Upper lobe of right lung (tissue), 1 donor: Measurements from ENCODE around the gene CR1L. TPM values are rescaled to one million over a fixed set of nuclear protein-coding genes. Genes with fewer than 3 reads are reported as not detected.
"Not testable (repeated sequence)": the region's sequence is repeated elsewhere in the genome, so short reads cannot be mapped to it uniquely, and the experiment has no call there.

Experiments
- ATAC-seq: fragments of 200-7000 bp; cut with Tn5 transposase; one replicate; pipeline ENCODE4 v1.9.1; 2020; ENCODE audit warnings: mild to moderate bottlenecking, moderate library complexity
- DNase-seq: peaks from one replicate; pipeline ENCODE4 v3.0.0-alpha.2; 2020
- H3K27ac ChIP-seq: fragments of 200-600 bp; one replicate; pipeline ENCODE4 v1.8.0; 2022
- H3K27me3 ChIP-seq: fragments of 200-600 bp; one replicate; pipeline ENCODE4 v1.8.0; 2022; ENCODE audit warnings: mild to moderate bottlenecking
- H3K36me3 ChIP-seq: fragments of 200-600 bp; one replicate; pipeline ENCODE4 v1.8.0; 2022
- H3K4me1 ChIP-seq: fragments of 200-600 bp; one replicate; pipeline ENCODE4 v1.8.0; 2022
- H3K4me3 ChIP-seq: fragments of 200-600 bp; one replicate; pipeline ENCODE4 v1.8.0; 2022; ENCODE audit warnings: mild to moderate bottlenecking
- H3K9me3 ChIP-seq: fragments of 200-600 bp; one replicate; pipeline ENCODE4 v1.8.0; 2022
- intact Hi-C: fragments of 100-400 bp; cut with DNase I; formaldehyde crosslinking; loops from one replicate; pipeline ENCODE4 v1.11.0; 2022
- total RNA-seq: library from RNA; stranded (reverse); fragmentation: NEBNext Ultra II Directional; extraction: Animal tissue kit (Norgen Biotek cat#: 25700); gene quantifications from one replicate; pipeline ENCODE4 v1.2.1, GENCODE V29; 2021
- TF ChIP-seq, protein P1 (sequence below): fragments of 200-600 bp; IDR thresholded peaks from one replicate; pipeline ENCODE4 v1.8.0; 2022; ENCODE audit warnings: antibody characterized with exemption
- donor health status: DM: no; HTN: yes; CAD: no; lungs with severe emphysema.

CR1L gene
- total RNA-seq, 1 donor from 2014 or later: not detected

DNA sequence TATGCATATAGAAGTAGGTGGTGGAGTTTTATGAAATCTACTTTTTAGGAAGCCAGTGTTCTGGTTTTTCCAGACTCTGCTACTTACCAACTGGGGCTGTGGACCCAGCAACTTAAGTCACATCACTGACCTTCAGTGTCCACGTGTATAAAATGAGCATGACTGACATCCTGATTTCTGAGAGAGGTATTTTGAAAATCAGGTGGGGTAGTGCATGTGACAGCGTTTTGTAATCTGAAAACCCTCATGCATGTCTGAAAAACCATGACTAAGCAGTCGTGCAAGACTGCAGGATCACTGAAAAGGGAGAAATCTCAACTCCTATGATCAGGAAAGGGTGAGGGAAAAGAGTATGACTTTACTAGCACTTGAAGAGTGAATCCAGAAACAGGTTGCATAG, 26.1 kb downstream of the CR1L start:
- ATAC-seq: peak; percentile 35
- no peaks in the 10 kb centered on the region for H3K9me3 ChIP-seq
- peaks cover 44% of the 10 kb centered on the region for H3K27me3 ChIP-seq
- H3K36me3 ChIP-seq: no peaks in the 10 kb centered on the region
- intact Hi-C loops: no loop called here
- no peak for DNase-seq
- no peak overlapping the region for H3K4me3 ChIP-seq
- H3K27ac ChIP-seq: no peak overlapping the region
- TF ChIP-seq, protein P1, sequence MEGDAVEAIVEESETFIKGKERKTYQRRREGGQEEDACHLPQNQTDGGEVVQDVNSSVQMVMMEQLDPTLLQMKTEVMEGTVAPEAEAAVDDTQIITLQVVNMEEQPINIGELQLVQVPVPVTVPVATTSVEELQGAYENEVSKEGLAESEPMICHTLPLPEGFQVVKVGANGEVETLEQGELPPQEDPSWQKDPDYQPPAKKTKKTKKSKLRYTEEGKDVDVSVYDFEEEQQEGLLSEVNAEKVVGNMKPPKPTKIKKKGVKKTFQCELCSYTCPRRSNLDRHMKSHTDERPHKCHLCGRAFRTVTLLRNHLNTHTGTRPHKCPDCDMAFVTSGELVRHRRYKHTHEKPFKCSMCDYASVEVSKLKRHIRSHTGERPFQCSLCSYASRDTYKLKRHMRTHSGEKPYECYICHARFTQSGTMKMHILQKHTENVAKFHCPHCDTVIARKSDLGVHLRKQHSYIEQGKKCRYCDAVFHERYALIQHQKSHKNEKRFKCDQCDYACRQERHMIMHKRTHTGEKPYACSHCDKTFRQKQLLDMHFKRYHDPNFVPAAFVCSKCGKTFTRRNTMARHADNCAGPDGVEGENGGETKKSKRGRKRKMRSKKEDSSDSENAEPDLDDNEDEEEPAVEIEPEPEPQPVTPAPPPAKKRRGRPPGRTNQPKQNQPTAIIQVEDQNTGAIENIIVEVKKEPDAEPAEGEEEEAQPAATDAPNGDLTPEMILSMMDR: no peak
- peaks cover 3% of the 10 kb centered on the region for H3K4me1 ChIP-seq

DNA sequence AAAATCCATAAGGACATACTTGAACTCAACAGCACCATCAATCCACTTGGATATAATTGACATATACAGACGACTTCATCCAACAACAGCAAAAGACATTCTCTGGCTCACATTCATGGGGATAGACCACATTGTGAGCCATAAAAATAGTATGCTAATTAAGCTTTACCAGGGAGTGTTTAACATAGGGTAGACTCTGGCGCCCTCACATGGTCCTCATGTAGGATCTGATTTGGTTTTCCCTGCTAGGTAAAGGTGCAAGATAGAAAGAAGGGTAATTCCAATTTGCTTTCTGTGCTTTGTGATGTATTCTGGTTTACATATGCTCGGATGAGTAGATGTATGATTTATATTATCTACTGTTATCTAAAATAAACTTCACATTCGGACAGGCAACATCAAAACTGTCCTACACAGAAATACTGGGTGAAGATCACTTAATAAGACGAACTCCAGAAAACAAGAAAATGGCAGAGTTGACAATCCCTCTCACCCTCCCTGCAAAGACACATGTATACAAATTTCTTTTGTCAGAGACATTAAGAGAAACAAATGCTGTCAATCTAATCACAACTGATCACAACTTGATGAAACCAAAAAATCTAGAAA, 27.7 kb downstream of the CR1L start:
- Histone ChIP-seq H3K36me3 (no peaks in the 10 kb centered on the region), H3K27me3 (peaks cover 36% of the 10 kb centered on the region), H3K4me3 (no peak overlapping the region), H3K9me3 (no peaks in the 10 kb centered on the region), H3K27ac (no peak overlapping the region), H3K4me1 (peaks cover 3% of the 10 kb centered on the region)
- peak; percentile 76 for ATAC-seq
- intact Hi-C loops: no loop called here
- TF ChIP-seq, protein P1: peak; percentile 49
- DNase-seq: no peak

DNA sequence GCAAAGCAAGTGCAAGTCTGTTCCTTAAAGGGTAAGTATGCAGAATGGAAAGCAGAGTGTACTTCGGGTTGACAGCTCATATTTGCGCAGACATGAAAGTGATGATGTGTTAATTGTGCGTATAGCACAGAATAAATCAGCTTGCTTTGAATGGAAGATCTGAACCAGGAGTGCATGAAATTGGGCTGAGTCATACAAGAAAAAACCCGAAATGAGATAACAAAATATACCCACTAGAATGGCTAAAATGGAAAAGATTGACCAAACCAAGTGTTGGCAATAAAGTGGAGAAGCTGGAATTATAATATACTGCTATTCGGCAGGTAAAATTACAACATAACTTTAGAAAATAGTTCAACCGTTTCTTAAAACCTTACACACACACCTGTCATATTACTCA, 28.5 kb downstream of the CR1L start:
- TF ChIP-seq, protein P1: no peak
- peaks cover 3% of the 10 kb centered on the region for H3K4me1 ChIP-seq
- peaks cover 30% of the 10 kb centered on the region for H3K27me3 ChIP-seq
- no peaks in the 10 kb centered on the region for H3K36me3 ChIP-seq
- H3K27ac ChIP-seq: no peak overlapping the region
- DNase-seq: no peak
- H3K9me3 ChIP-seq: no peaks in the 10 kb centered on the region
- intact Hi-C loops: no loop called here
- H3K4me3 ChIP-seq: no peak overlapping the region
- ATAC-seq: no peak

DNA sequence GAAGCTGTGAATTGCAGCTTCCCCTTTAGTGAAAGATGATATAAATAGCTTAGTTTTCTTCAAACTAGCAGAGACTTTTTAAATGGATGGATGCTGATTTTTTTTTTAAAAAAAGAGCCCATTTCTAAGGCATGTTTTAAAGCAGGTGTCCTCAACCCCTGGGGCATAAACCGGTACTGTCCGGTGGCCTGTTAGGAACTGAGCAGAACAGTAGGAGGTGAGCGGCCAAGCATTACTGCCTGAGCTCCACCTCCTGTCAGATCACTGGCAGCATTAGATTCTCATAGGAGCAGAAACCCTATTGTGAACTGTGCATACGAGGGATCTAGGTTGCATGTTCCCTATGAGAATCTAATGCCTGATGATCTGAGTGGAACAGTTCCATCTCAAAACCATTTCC, 31.2 kb downstream of the CR1L start:
- DNase-seq (no peak), ATAC-seq (no peak)
- H3K36me3 ChIP-seq: no peaks in the 10 kb centered on the region
- intact Hi-C loops: no loop called here
- no peaks in the 10 kb centered on the region for H3K9me3 ChIP-seq
- H3K27me3 ChIP-seq: peaks cover 9% of the 10 kb centered on the region
- no peak overlapping the region for H3K4me3 ChIP-seq
- TF ChIP-seq, protein P1: no peak
- H3K27ac ChIP-seq: no peak overlapping the region
- H3K4me1 ChIP-seq: no peaks in the 10 kb centered on the region

DNA sequence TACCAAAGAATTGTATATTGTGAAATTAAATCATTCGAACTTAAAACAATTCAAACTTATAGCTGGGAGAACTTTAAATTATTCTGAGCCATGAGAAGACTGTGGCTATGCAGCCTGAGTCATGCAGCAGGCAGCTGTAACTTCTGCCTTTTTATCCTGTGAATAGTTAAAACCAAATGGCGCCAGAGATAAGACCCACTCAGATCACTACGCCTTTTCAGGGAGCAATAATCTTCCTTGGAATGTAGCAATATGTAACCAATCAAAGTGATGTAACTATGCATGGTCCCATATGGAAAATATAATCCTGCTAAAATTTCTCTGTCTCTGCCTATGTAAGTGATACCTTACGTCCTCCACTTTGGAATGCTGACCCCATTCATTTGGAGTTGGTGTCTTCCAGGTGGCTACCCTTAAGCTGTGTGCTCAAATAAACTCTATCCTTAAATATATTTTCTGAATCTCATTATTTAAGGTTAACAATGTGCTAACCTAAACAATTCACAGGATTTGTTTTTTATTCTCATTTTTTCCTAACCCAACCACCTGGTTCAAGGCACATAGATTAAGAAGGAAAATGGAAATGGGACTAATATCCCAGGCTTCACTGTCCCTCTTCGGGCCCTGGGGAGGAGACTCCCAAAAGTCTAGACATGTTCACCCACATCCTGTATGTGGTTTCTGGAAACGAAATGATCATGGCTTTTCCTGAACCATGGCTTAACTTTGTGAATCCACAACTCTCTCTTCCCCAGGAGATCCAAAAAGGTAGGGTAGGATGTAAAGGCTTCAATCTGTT, 35.9 kb downstream of the CR1L start:
- H3K4me1 ChIP-seq, H3K27me3 ChIP-seq, H3K9me3 ChIP-seq, DNase-seq, H3K36me3 ChIP-seq, H3K4me3 ChIP-seq, ATAC-seq, intact Hi-C loops, H3K27ac ChIP-seq: not testable (repeated sequence)

DNA sequence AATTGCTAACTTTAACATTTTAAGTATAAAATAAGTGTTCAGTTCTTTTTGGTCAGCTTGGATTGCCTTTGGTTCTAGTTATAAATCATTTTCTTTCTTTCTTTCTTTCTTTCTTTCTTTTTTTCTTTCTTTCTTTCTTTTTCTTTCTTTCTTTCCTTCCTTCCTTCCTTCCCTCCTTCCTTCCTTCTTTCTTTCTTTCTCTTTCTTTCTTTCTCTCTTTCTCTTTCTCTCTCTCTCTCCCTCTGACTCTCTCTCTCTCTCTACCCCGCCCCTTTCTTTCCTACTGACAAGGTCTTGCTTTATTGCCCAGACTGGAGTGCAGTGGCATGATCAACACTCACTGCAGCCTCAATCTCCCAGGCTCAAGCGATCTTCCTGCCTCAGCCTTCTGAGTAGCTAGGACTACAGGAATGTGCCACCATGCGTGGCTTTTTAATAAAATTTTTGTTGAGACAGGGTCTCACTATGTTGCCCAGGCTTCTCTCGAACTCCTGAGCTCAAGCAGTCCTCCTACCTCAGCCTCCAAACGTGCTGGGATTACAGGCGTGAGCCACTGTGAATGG, 38.0 kb downstream of the CR1L start:
- ATAC-seq, H3K27ac ChIP-seq, H3K4me1 ChIP-seq, DNase-seq, H3K9me3 ChIP-seq, intact Hi-C loops, H3K36me3 ChIP-seq, H3K27me3 ChIP-seq, H3K4me3 ChIP-seq: not testable (repeated sequence)

GRCh38 chr1:207690551-207690950, 45.6 kb downstream of the CR1L start:
- H3K4me1 ChIP-seq, H3K27me3 ChIP-seq, DNase-seq, ATAC-seq, intact Hi-C loops, H3K9me3 ChIP-seq, H3K36me3 ChIP-seq, H3K27ac ChIP-seq, H3K4me3 ChIP-seq: not testable (repeated sequence)
